Uterus (tissue), 4 donors: Measurements from ENCODE around the gene CHMP1A. TPM values are rescaled to one million over a fixed set of nuclear protein-coding genes. Genes with fewer than 3 reads are reported as not detected.

Source experiments
- DNase-seq, 2 donors: peaks; one replicate each; pipeline ENCODE4 v3.0.0-alpha.2; 2019 to 2020
- H3K27ac ChIP-seq, 2 donors: fragments of 200-600 bp; sonication (generic); 1 replicate in 1 of 2; 2 replicates in 1 of 2; pipeline ENCODE4 v1.5.1; 2016 to 2018
- H3K27me3 ChIP-seq, 2 donors: fragments of 200-600 bp; sonication (generic); one replicate each; pipeline ENCODE4 v1.5.1; 2018 to 2019; ENCODE audit warnings: control low read depth in 1 of 2
- H3K36me3 ChIP-seq, 2 donors: fragments of 200-600 bp; sonication (generic); one replicate each; pipeline ENCODE4 v1.5.1; 2019; ENCODE audit warnings: control low read depth in 1 of 2
- H3K4me1 ChIP-seq, 2 donors: fragments of 200-600 bp; sonication (generic); one replicate each; pipeline ENCODE4 v1.5.1; 2018 to 2019; ENCODE audit warnings: control low read depth in 1 of 2
- H3K4me3 ChIP-seq, 2 donors: fragments of 200-600 bp; sonication (generic); 1 replicate in 1 of 2; 2 replicates in 1 of 2; pipeline ENCODE4 v1.5.1; 2018 to 2019; ENCODE audit warnings: mild to moderate bottlenecking in 1 of 2
- H3K9me3 ChIP-seq, 2 donors: fragments of 200-600 bp; sonication (generic); one replicate each; pipeline ENCODE4 v1.5.1; 2019; ENCODE audit warnings: control low read depth in 1 of 2
- CTCF ChIP-seq, 4 experiments: fragments of 200-600 bp in 2 of 4; fragments of 450-650 bp in 2 of 4; sonication (generic) in 2 of 4; IDR thresholded peaks; one replicate each; pipeline ENCODE4 v1.5.1; 2016 to 2019; ENCODE audit warnings: antibody characterized with exemption in 4 of 4, mild to moderate bottlenecking in 2 of 4, moderate library complexity in 1 of 4
- POLR2A ChIP-seq, 2 donors: fragments of 450-650 bp; IDR thresholded peaks; one replicate each; pipeline ENCODE4 v1.6.1; 2016; ENCODE audit warnings: antibody characterized with exemption in 2 of 2, mild to moderate bottlenecking in 1 of 2, moderate library complexity in 1 of 2
- intact Hi-C: fragments of 100-400 bp; cut with DNase I; formaldehyde crosslinking; loops from one replicate; pipeline ENCODE4 v1.15.1; 2023; ENCODE audit warnings: low total_unique reads
- total RNA-seq, 4 donors: library from RNA; depleted of rRNA in 3 of 4; stranded (reverse); fragments of >200 nt in 3 of 4; gene quantifications; one replicate each; pipeline versions ENCODE4 v1.1.0 to v1.2.4, GENCODE V29; 2014 to 2023
- donor health status: DM: yes; HTN: yes; CAD: no.

Gene CHMP1A
- total RNA-seq, 4 donors from 2014 or later: 26.9 to 84.3 (median 58.7) TPM

- Histone ChIP-seq H3K36me3 (no peaks in the 10 kb centered on the region), H3K4me1 (peaks cover 0 to 7% of the 10 kb centered on the region in 2 donors), H3K27me3 (no peaks in the 10 kb centered on the region), H3K9me3 (no peaks in the 10 kb centered on the region), H3K27ac (peak overlapping the region in 1 of 2 donors; percentile 62), H3K4me3 (peak overlapping the region; percentile 64 to 84)
- no peak for DNase-seq
- TF ChIP-seq POLR2A (IDR thresholded peaks at IDR 0.05) (no peak), CTCF (IDR thresholded peaks at IDR 0.05) (no peak)
- intact Hi-C loops: no loop called here
These were observed 930 bp downstream of the CHMP1A start for GRCh38 chr16:89656435-89657121.

GRCh38 chr16:89655062-89655643 lies 2.4 kb downstream of the CHMP1A start:
- Histone ChIP-seq H3K27ac (no peak overlapping the region), H3K9me3 (no peaks in the 10 kb centered on the region), H3K36me3 (no peaks in the 10 kb centered on the region), H3K4me3 (no peak overlapping the region), H3K27me3 (no peaks in the 10 kb centered on the region), H3K4me1 (peaks cover 0 to 7% of the 10 kb centered on the region in 2 donors)
- intact Hi-C loops: no loop called here
- DNase-seq: no peak
- TF ChIP-seq CTCF (IDR thresholded peaks at IDR 0.05) (no peak), POLR2A (IDR thresholded peaks at IDR 0.05) (no peak)

GRCh38 chr16:89653656-89654295 lies 3.7 kb downstream of the CHMP1A start:
- DNase-seq: no peak
- no peaks in the 10 kb centered on the region for H3K36me3 ChIP-seq
- H3K4me1 ChIP-seq: peaks cover 0 to 7% of the 10 kb centered on the region in 2 donors
- no peaks in the 10 kb centered on the region for H3K9me3 ChIP-seq
- no peak overlapping the region for H3K4me3 ChIP-seq
- intact Hi-C loops: no loop called here
- no peaks in the 10 kb centered on the region for H3K27me3 ChIP-seq
- no peak overlapping the region for H3K27ac ChIP-seq
- TF ChIP-seq CTCF (IDR thresholded peaks at IDR 0.05): no peak
- TF ChIP-seq POLR2A (IDR thresholded peaks at IDR 0.05): no peak

- no peaks in the 10 kb centered on the region for H3K27me3 ChIP-seq
- no peaks in the 10 kb centered on the region for H3K36me3 ChIP-seq
- H3K4me1 ChIP-seq: peaks cover 0 to 5% of the 10 kb centered on the region in 2 donors
- H3K4me3 ChIP-seq: no peak overlapping the region
- no peaks in the 10 kb centered on the region for H3K9me3 ChIP-seq
- no peak for DNase-seq
- no peak for TF ChIP-seq CTCF (IDR thresholded peaks at IDR 0.05)
- TF ChIP-seq POLR2A (IDR thresholded peaks at IDR 0.05): no peak
- intact Hi-C loops: no loop called here
- H3K27ac ChIP-seq: no peak overlapping the region
These were observed 5.9 kb downstream of the CHMP1A start for GRCh38 chr16:89651584-89651983.

- intact Hi-C loops: no loop called here
- TF ChIP-seq POLR2A (IDR thresholded peaks at IDR 0.05) (no peak), CTCF (IDR thresholded peaks at IDR 0.05) (no peak)
- no peak for DNase-seq
- no peaks in the 10 kb centered on the region for H3K27me3 ChIP-seq
- H3K27ac ChIP-seq: no peak overlapping the region
- no peaks in the 10 kb centered on the region for H3K4me1 ChIP-seq
- no peaks in the 10 kb centered on the region for H3K9me3 ChIP-seq
- H3K4me3 ChIP-seq: no peak overlapping the region
- no peaks in the 10 kb centered on the region for H3K36me3 ChIP-seq
These were observed 10.6 kb downstream of the CHMP1A start for GRCh38 chr16:89646906-89647305.
